OCI-LY1 (cell line): ENCODE measurements around the gene BPTF.
"Not testable (repeated sequence)": the region's sequence is repeated elsewhere in the genome, so short reads cannot be mapped to it uniquely, and the experiment has no call there.

ENCODE experiments used
- H2AFZ ChIP-seq: fragments of 200-600 bp; sonication (generic), shearing (Covaris generic); 2 replicates; pipeline ENCODE4 v1.6.0; 2014; ENCODE audit warnings: antibody characterized with exemption, mild to moderate bottlenecking, low read length
- H3F3A ChIP-seq: fragments of 200-600 bp; sonication (generic), shearing (Covaris generic); 2 replicates; pipeline ENCODE4 v1.6.0; 2014; ENCODE audit warnings: mild to moderate bottlenecking, antibody characterized with exemption, low read length, moderate library complexity; ENCODE audit not compliant: insufficient read depth
- H3K27ac ChIP-seq: fragments of 200-600 bp; sonication (generic); 2 replicates; pipeline ENCODE4 v1.5.1; 2014; ENCODE audit warnings: low read length, mixed run types, mild to moderate bottlenecking, low read depth; ENCODE audit not compliant: poor library complexity, severe bottlenecking
- H3K27me3 ChIP-seq: fragments of 200-600 bp; sonication (generic); 2 replicates; pipeline ENCODE4 v1.6.0; 2014; ENCODE audit warnings: antibody characterized with exemption, mild to moderate bottlenecking, low read length, moderate library complexity; ENCODE audit not compliant: insufficient read depth
- H3K36me3 ChIP-seq: fragments of 200-600 bp; sonication (generic); 2 replicates; pipeline ENCODE4 v1.6.1; 2014; ENCODE audit warnings: mild to moderate bottlenecking, antibody characterized with exemption, low read length, moderate library complexity, mixed read lengths; ENCODE audit not compliant: insufficient read depth
- H3K4me1 ChIP-seq: fragments of 200-600 bp; sonication (generic); 2 replicates; pipeline ENCODE4 v1.5.1; 2014; ENCODE audit warnings: mild to moderate bottlenecking, low read length, moderate library complexity; ENCODE audit not compliant: insufficient read depth, severe bottlenecking
- H3K4me2 ChIP-seq: fragments of 200-600 bp; sonication (generic), shearing (Covaris generic); 2 replicates; pipeline ENCODE4 v1.6.1; 2014; ENCODE audit warnings: low read length
- H3K4me3 ChIP-seq: fragments of 200-600 bp; sonication (generic); 2 replicates; pipeline ENCODE4 v1.5.1; 2014; ENCODE audit warnings: low read length, low read depth, mild to moderate bottlenecking, mixed read lengths; ENCODE audit not compliant: poor library complexity, severe bottlenecking
- H3K79me2 ChIP-seq: fragments of 200-600 bp; shearing (Covaris generic); 2 replicates; pipeline ENCODE4 v1.6.1; 2016; ENCODE audit warnings: mixed run types, low read length, mixed read lengths; ENCODE audit not compliant: insufficient read depth
- H3K9ac ChIP-seq: fragments of 200-600 bp; sonication (generic), shearing (Covaris generic); 2 replicates; pipeline ENCODE4 v1.6.1; 2014; ENCODE audit warnings: mild to moderate bottlenecking, low read length, mixed read lengths
- H3K9me2 ChIP-seq: fragments of 200-600 bp; sonication (generic), shearing (Covaris generic); 2 replicates; pipeline ENCODE4 v1.6.1; 2014; ENCODE audit warnings: low read depth, mild to moderate bottlenecking, low read length, mixed read lengths
- H3K9me3 ChIP-seq: fragments of 200-600 bp; shearing (Covaris generic); 2 replicates; pipeline ENCODE4 v1.6.1; 2014; ENCODE audit warnings: low read length, mixed read lengths
- H4K20me1 ChIP-seq: fragments of 200-600 bp; sonication (generic), shearing (Covaris generic); 2 replicates; pipeline ENCODE4 v1.6.0; 2016; ENCODE audit warnings: mild to moderate bottlenecking, low read length; ENCODE audit not compliant: insufficient read depth
- EZH2 ChIP-seq: fragments of 200-600 bp; sonication (generic), shearing (Covaris generic); IDR thresholded peaks from 2 replicates; pipeline ENCODE4 v1.8.0; 2017; ENCODE audit warnings: borderline replicate concordance, mixed run types, mild to moderate bottlenecking, antibody characterized with exemption, low read length, moderate library complexity, mixed read lengths
- TF ChIP-seq, protein P1 (sequence below): fragments of 200-600 bp; sonication (generic), shearing (Covaris generic); IDR thresholded peaks from 2 replicates; pipeline ENCODE4 v1.5.1; 2017; ENCODE audit warnings: mild to moderate bottlenecking, antibody characterized with exemption, low read length, moderate library complexity, mixed read lengths

Gene BPTF

DNA sequence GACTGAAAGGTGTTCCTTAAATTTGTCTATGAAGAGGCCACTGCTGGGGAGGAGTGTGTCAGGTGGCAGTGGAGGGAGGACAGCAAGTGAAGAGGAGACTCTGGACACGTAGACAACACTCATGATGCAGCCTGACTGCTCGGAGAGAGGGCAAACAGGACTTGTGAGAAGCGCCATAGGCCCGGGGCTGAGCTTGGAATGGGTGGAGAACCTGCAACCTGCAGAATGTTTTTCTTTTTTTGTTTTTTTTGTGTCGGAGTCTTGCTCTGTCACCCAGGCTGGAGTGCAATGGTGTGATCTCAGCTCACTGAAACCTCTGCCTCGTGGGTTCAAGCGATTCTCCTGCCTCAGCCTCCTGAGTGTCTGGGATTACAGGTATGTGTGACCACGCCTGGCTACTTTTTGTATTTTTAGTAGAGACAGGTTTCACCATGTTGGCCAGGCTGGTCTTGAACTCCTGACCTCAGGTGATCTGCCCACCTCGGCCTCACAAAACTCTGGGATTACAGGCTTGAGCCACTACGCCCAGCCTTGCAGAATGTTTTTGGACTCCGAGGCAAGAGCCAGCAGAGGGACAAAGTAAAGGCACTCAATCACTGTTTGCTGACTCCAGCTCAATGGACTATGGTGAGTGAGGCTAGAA lies 189.9 kb downstream of the BPTF start:
- Histone ChIP-seq H3K4me2 (0 out of 2 replicates have a peak overlapping the region, but pooled peaks have one; percentile 43), H3K9ac (no peak overlapping the region)

DNA sequence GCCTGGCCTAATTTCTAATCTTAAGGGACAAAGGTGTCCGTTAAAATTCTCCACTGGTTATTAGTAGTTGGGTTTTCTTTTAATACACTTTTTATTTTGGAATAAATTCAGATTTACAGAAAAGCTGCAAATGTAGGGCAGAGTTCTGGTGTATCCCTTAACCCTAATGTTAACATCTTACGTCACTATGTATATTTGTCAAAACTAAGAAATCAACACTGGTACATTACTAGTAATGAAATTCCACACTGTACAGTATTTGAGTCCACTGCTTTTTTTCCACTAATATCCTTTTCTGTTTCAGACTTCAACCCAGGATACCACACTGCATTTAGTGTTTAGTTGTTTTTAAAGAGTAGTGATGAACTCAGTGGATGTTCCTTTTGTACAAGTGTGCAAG lies 191.5 kb downstream of the BPTF start:
- no peak for TF ChIP-seq EZH2
- TF ChIP-seq, protein P1, sequence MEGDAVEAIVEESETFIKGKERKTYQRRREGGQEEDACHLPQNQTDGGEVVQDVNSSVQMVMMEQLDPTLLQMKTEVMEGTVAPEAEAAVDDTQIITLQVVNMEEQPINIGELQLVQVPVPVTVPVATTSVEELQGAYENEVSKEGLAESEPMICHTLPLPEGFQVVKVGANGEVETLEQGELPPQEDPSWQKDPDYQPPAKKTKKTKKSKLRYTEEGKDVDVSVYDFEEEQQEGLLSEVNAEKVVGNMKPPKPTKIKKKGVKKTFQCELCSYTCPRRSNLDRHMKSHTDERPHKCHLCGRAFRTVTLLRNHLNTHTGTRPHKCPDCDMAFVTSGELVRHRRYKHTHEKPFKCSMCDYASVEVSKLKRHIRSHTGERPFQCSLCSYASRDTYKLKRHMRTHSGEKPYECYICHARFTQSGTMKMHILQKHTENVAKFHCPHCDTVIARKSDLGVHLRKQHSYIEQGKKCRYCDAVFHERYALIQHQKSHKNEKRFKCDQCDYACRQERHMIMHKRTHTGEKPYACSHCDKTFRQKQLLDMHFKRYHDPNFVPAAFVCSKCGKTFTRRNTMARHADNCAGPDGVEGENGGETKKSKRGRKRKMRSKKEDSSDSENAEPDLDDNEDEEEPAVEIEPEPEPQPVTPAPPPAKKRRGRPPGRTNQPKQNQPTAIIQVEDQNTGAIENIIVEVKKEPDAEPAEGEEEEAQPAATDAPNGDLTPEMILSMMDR: no peak
- H3K9ac ChIP-seq: no peak overlapping the region
- 0 out of 2 replicates have a peak, but pooled peaks cover 3% of the 10 kb centered on the region for H3K27me3 ChIP-seq
- no peak overlapping the region for H3K4me3 ChIP-seq
- no peaks in the 10 kb centered on the region for H3K36me3 ChIP-seq
- no peaks in the 10 kb centered on the region for H4K20me1 ChIP-seq
- no peaks in the 10 kb centered on the region for H3K9me2 ChIP-seq
- peaks cover 23% of the 10 kb centered on the region for H3K4me1 ChIP-seq
- no peaks in the 10 kb centered on the region for H3F3A ChIP-seq
- no peak overlapping the region for H2AFZ ChIP-seq
- no peak overlapping the region for H3K4me2 ChIP-seq
- H3K79me2 ChIP-seq: no peaks in the 10 kb centered on the region
- no peaks in the 10 kb centered on the region; the same call in 1 of the 2 replicates for H3K9me3 ChIP-seq
- H3K27ac ChIP-seq: no peak overlapping the region

More for the DNA sequence above, 189.9 kb downstream of the BPTF start:
- Histone ChIP-seq H3K27ac (no peak overlapping the region), H2AFZ (no peak overlapping the region), H3K9me2 (no peaks in the 10 kb centered on the region), H3K36me3 (no peaks in the 10 kb centered on the region), H3K9me3 (no peaks in the 10 kb centered on the region), H3K27me3 (0 out of 2 replicates have a peak, but pooled peaks cover 3% of the 10 kb centered on the region), H3F3A (no peaks in the 10 kb centered on the region), H3K4me1 (peaks cover 20% of the 10 kb centered on the region), H3K4me3 (no peak overlapping the region), H3K79me2 (no peaks in the 10 kb centered on the region), H4K20me1 (no peaks in the 10 kb centered on the region)
- TF ChIP-seq EZH2: no peak
- TF ChIP-seq, protein P1: no peak

DNA sequence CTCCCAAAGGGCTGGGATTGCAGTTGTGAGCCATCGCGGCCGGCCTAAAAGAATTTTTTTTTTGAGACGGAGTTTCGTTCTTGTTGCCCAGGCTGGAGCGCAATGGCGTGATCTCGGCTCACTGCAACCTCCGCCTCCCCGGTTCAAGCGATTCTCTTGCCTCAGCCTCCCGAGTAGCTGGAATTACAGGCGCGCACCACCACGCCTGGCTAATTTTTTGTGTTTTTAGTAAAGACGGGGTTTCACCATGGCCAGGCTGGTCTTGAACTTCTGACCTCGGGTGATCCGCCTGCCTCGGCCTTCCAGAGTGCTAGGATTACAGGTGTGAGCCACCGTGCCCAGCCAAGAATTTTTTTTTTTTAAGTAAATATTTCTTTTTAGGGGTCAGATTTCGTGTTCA lies 193.2 kb downstream of the BPTF start:
- not testable (repeated sequence) for H3K9ac ChIP-seq

DNA sequence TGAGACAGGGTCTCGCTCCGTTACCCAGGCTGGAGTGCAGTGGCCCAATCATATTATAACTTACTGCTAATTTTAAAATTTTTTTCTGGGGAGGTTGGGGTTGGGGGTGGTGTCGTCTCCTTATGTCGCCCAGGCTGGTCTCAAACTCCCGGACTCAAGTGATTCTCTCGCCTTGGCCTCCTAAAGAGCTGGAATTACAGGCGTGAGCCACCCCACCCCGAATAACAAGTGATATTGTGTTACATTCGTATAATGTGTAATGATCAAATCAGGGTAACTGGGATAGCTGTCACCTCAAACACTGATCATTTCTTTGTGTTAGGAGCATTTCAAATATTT lies 194.0 kb downstream of the BPTF start:
- Histone ChIP-seq H3K9me3 (no peaks in the 10 kb centered on the region; the same call in 1 of the 2 replicates), H2AFZ (no peak overlapping the region), H3K9me2 (no peaks in the 10 kb centered on the region), H3K4me3 (peak overlapping the region; percentile 61), H3K79me2 (no peaks in the 10 kb centered on the region), H3K27ac (no peak overlapping the region), H4K20me1 (no peaks in the 10 kb centered on the region), H3K27me3 (no peaks in the 10 kb centered on the region), H3K4me1 (peaks cover 23% of the 10 kb centered on the region), H3F3A (no peaks in the 10 kb centered on the region), H3K4me2 (peak overlapping the region; percentile 64), H3K9ac (peak overlapping the region; percentile 36; the same call in 1 of the 2 replicates), H3K36me3 (no peaks in the 10 kb centered on the region)
- TF ChIP-seq, protein P1: no peak
- TF ChIP-seq EZH2: no peak

More for the DNA sequence above, 193.2 kb downstream of the BPTF start:
- not testable (repeated sequence) for H3K27ac ChIP-seq, H3K27me3 ChIP-seq, H3K9me2 ChIP-seq, H3F3A ChIP-seq, H3K9me3 ChIP-seq, H3K4me2 ChIP-seq, H2AFZ ChIP-seq, H3K36me3 ChIP-seq, H4K20me1 ChIP-seq, H3K4me3 ChIP-seq, H3K79me2 ChIP-seq
- peaks cover 23% of the 10 kb centered on the region for H3K4me1 ChIP-seq
